Stimulated activated naive CD4-positive, alpha-beta T cell (primary cell): ENCODE results near the gene BIRC2.

ENCODE experiments used
- DNase-seq, 6 experiments: peaks; one replicate each; lab custom pipeline; 2025; lab: John Stamatoyannopoulos, UW

BIRC2 gene

GRCh38 chr11:102402548-102402947, 55.5 kb downstream of the BIRC2 start:
- no peak for DNase-seq

GRCh38 chr11:102405501-102405900, 58.5 kb downstream of the BIRC2 start:
- DNase-seq, result no peak

- DNase-seq, result no peak
These were observed 59.1 kb downstream of the BIRC2 start for GRCh38 chr11:102406099-102406498.

GRCh38 chr11:102407901-102408300, 60.9 kb downstream of the BIRC2 start:
- DNase-seq, result peak in 1 of 6 experiments; percentile 3

- no peak for DNase-seq
These were observed 61.3 kb downstream of the BIRC2 start for GRCh38 chr11:102408339-102408738.

- no peak for DNase-seq
These were observed 63.4 kb downstream of the BIRC2 start for GRCh38 chr11:102410382-102410784.

- DNase-seq, result no peak
These were observed 64.1 kb downstream of the BIRC2 start for GRCh38 chr11:102411142-102411541.

- DNase-seq, result peak in 3 of 6 experiments; percentile 38 to 58 (median 54)
These were observed 66.5 kb downstream of the BIRC2 start for GRCh38 chr11:102413497-102413896.

GRCh38 chr11:102414559-102414958, 67.5 kb downstream of the BIRC2 start:
- DNase-seq, result no peak

GRCh38 chr11:102415304-102415916, 68.4 kb downstream of the BIRC2 start:
- DNase-seq, result peak in 3 of 6 experiments; percentile 21 to 23 (median 22)

- peak in 3 of 6 experiments; percentile 29 to 58 (median 34) for DNase-seq
These were observed 70.0 kb downstream of the BIRC2 start for GRCh38 chr11:102416976-102417375.

- DNase-seq, result no peak
These were observed 72.2 kb downstream of the BIRC2 start for GRCh38 chr11:102419181-102419580.

GRCh38 chr11:102420547-102420946, 73.5 kb downstream of the BIRC2 start:
- no peak for DNase-seq

- DNase-seq, result peak in 3 of 6 experiments; percentile 32 to 51 (median 51)
These were observed 74.2 kb downstream of the BIRC2 start for GRCh38 chr11:102421261-102421660.

- peak in 2 of 6 experiments; percentile 10 to 23 for DNase-seq
These were observed 76.1 kb downstream of the BIRC2 start for GRCh38 chr11:102422817-102423712.

GRCh38 chr11:102423936-102424335, 76.9 kb downstream of the BIRC2 start:
- no peak for DNase-seq

GRCh38 chr11:102426000-102426399, 79.0 kb downstream of the BIRC2 start:
- no peak for DNase-seq

GRCh38 chr11:102426570-102426969, 79.6 kb downstream of the BIRC2 start:
- no peak for DNase-seq

GRCh38 chr11:102427068-102427467, 80.1 kb downstream of the BIRC2 start:
- DNase-seq, result no peak
